Measurements from ENCODE around the gene HLF. TPM values are rescaled to one million over a fixed set of nuclear protein-coding genes. Genes with fewer than 3 reads are reported as not detected.

HLF gene
- total RNA-seq, 1 donor from 2014 or later, result 0.69 TPM

DNA sequence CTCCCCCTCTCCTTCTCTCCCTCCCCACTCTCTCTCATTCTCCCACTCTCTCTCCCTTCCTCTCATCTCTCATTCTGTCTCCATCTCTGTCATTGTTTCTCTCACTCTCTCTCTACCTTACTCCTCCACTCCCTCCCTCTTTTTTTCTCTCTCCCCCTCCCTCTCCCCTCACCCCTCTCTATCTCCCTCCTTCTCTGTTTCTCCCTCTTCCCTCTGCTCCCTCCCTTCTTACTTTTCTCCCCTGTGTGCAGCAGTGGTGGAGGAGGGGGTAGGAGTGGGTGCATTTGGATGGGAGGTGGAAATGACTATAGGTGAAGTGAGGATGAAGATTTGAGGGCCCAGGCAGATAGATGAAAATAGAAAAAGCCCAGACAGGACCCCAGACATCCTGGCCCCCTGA is 70.9 kb downstream of the HLF start:
- no peak for ATAC-seq (ENCODE audit: low read depth)
- Mint-ChIP-seq H3K9me3 (peaks cover 10% of the 10 kb centered on the region), H3K27ac (no peak overlapping the region), H3K27me3 (peaks cover 13% of the 10 kb centered on the region), H3K4me3 (no peak overlapping the region), H3K4me1 (no peaks in the 10 kb centered on the region), H3K36me3 (ENCODE audit: low read depth) (no peaks in the 10 kb centered on the region)
- POLR2A ChIA-PET, result no interaction called here
- intact Hi-C loops (cut with micrococcal nuclease), result loop anchor here (2.0 kb wide), 1 partner anchor 21 kb away; no protein-coding TSS in a partner anchor
- no peak for TF ChIP-seq CTCF (IDR thresholded peaks at IDR 0.05)
- CTCF ChIA-PET, result no interaction called here
- DNase-seq, result no peak

DNA sequence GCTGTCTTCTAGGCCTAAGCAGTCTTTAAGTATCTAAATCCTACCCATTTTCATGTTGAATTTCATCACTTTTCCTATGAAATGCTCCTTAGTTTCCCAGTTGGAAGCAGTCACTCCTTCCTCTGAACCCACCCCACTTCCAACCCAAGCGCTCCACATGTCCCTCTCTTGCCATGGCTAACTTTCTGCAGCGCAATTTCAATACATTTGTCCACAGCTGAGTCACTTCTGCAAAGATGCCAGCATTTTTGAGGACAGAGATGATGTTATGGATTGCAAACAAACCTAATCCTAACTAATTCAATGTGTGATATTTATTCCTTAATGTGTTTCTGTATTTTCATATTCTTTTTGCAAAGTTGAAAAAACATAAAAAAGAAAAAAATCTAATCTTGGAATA is 71.7 kb downstream of the HLF start:
- CTCF ChIA-PET, result no interaction called here
- no peak overlapping the region for H3K27ac Mint-ChIP-seq

GRCh38 chr17:55340176-55340575 is 75.4 kb downstream of the HLF start:
- DNase-seq (no peak), ATAC-seq (ENCODE audit: low read depth) (no peak)
- intact Hi-C loops (cut with micrococcal nuclease), result no loop called here
- no peak for TF ChIP-seq CTCF (IDR thresholded peaks at IDR 0.05)
- CTCF ChIA-PET, result no interaction called here
- peaks cover 17% of the 10 kb centered on the region for H3K27me3 Mint-ChIP-seq
- no peak overlapping the region for H3K27ac Mint-ChIP-seq
- H3K4me1 Mint-ChIP-seq, result no peaks in the 10 kb centered on the region
- peaks cover 10% of the 10 kb centered on the region for H3K9me3 Mint-ChIP-seq
- POLR2A ChIA-PET, result no interaction called here
- no peaks in the 10 kb centered on the region for H3K36me3 Mint-ChIP-seq (ENCODE audit: low read depth)
- H3K4me3 Mint-ChIP-seq, result no peak overlapping the region

More for the DNA sequence above, 71.7 kb downstream of the HLF start:
- TF ChIP-seq CTCF (IDR thresholded peaks at IDR 0.05), result no peak
- Mint-ChIP-seq H3K4me3 (no peak overlapping the region), H3K27me3 (peaks cover 14% of the 10 kb centered on the region), H3K36me3 (ENCODE audit: low read depth) (no peaks in the 10 kb centered on the region), H3K4me1 (no peaks in the 10 kb centered on the region), H3K9me3 (peaks cover 10% of the 10 kb centered on the region)
- intact Hi-C loops (cut with micrococcal nuclease), result loop anchor here (2.0 kb wide), 1 partner anchor 20 kb away; no protein-coding TSS in a partner anchor
- POLR2A ChIA-PET, result no interaction called here
- DNase-seq, result no peak
- ATAC-seq (ENCODE audit: low read depth), result no peak

DNA sequence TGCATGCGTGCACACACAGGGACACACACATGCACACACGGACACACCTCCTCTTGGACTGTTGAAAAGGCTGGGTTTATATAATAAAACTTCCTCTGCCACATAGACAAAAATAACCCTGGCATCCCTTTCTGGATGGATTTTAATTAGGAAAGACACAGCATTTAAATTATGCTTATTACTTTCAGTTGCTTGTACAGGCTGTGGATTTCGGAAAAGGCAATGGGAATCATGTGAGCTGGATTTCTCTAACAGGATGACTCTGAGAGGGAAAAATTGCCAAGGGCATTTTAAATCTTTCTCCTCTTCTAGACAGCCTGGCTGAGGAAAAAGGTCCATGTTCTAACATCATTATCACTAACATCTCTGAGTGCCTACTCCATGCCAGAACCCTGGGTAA is 75.9 kb downstream of the HLF start:
- H3K4me3 Mint-ChIP-seq, result no peak overlapping the region
- H3K36me3 Mint-ChIP-seq (ENCODE audit: low read depth), result no peaks in the 10 kb centered on the region
- peaks cover 17% of the 10 kb centered on the region for H3K27me3 Mint-ChIP-seq
- H3K4me1 Mint-ChIP-seq, result no peaks in the 10 kb centered on the region
- no peak for TF ChIP-seq CTCF (IDR thresholded peaks at IDR 0.05)
- ChIA-PET CTCF (no interaction called here), POLR2A (no interaction called here)
- intact Hi-C loops (cut with micrococcal nuclease), result no loop called here
- no peak for DNase-seq
- no peak overlapping the region for H3K27ac Mint-ChIP-seq
- no peak for ATAC-seq (ENCODE audit: low read depth)
- peaks cover 10% of the 10 kb centered on the region for H3K9me3 Mint-ChIP-seq

DNA sequence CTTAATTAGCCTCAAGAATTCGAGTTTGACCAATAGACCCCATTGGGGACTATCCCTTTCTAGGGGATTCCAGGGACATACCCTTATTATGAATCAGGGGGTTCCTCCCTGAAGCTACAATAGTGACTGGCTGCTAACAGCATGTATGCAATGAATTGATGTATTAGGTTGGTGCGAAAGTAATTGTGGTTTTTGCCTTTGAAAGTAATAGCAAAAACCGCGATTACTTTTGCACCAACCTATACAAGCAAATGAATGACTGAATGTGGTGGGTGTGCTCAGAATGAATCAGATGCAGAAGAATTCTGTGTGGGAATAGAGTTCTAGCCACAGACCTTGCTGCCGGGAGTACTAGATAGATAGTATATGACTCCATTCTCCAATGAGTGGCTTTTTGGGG is 76.7 kb downstream of the HLF start:
- TF ChIP-seq CTCF (IDR thresholded peaks at IDR 0.05), result no peak
- H3K4me3 Mint-ChIP-seq, result no peak overlapping the region
- no peaks in the 10 kb centered on the region for H3K4me1 Mint-ChIP-seq
- H3K36me3 Mint-ChIP-seq (ENCODE audit: low read depth), result no peaks in the 10 kb centered on the region
- H3K27me3 Mint-ChIP-seq, result peaks cover 17% of the 10 kb centered on the region
- H3K9me3 Mint-ChIP-seq, result peaks cover 10% of the 10 kb centered on the region
- CTCF ChIA-PET, result no interaction called here
- POLR2A ChIA-PET, result no interaction called here
- no peak overlapping the region for H3K27ac Mint-ChIP-seq
- DNase-seq (no peak), ATAC-seq (ENCODE audit: low read depth) (no peak)
- intact Hi-C loops (cut with micrococcal nuclease), result no loop called here
